Upper lobe of left lung (tissue), 4 donors: Measurements from ENCODE around the gene CEBPE.

Experiments
- CTCF ChIP-seq, 6 experiments: fragments of 450-650 bp in 4 of 6; fragments of 200-600 bp in 2 of 6; sonication (generic) in 2 of 6; IDR thresholded peaks; one replicate each; pipeline ENCODE4 v1.5.1; 2016 to 2019; ENCODE audit warnings: antibody characterized with exemption in 6 of 6
- EP300 ChIP-seq, 4 donors: sonication (generic); formaldehyde crosslinking; IDR thresholded peaks; one replicate each; pipeline ENCODE4 v1.5.1; 2017; ENCODE audit warnings: antibody characterized with exemption in 4 of 4, control low read depth in 2 of 4
- POLR2A ChIP-seq, 4 donors: fragments of 450-650 bp; IDR thresholded peaks; one replicate each; pipeline ENCODE4 v1.5.1; 2016 to 2017; ENCODE audit warnings: antibody characterized with exemption in 4 of 4, mild to moderate bottlenecking in 2 of 4
- POLR2AphosphoS5 ChIP-seq, 2 donors: sonication (generic); formaldehyde crosslinking; IDR thresholded peaks; one replicate each; pipeline ENCODE4 v1.5.1; 2017; ENCODE audit warnings: antibody characterized with exemption in 2 of 2

- TF ChIP-seq CTCF (IDR thresholded peaks at IDR 0.05) (no peak), POLR2AphosphoS5 (IDR thresholded peaks at IDR 0.05) (no peak), POLR2A (IDR thresholded peaks at IDR 0.05) (no peak), EP300 (IDR thresholded peaks at IDR 0.05) (no peak)
These were observed 47.0 kb downstream of the CEBPE start for GRCh38 chr14:23071921-23072539.
